ENCODE results near the gene SHANK3.
A peak's percentile ranks its signal among the peaks of the same experiment; 100 is the strongest.

The SHANK3 gene

DNA sequence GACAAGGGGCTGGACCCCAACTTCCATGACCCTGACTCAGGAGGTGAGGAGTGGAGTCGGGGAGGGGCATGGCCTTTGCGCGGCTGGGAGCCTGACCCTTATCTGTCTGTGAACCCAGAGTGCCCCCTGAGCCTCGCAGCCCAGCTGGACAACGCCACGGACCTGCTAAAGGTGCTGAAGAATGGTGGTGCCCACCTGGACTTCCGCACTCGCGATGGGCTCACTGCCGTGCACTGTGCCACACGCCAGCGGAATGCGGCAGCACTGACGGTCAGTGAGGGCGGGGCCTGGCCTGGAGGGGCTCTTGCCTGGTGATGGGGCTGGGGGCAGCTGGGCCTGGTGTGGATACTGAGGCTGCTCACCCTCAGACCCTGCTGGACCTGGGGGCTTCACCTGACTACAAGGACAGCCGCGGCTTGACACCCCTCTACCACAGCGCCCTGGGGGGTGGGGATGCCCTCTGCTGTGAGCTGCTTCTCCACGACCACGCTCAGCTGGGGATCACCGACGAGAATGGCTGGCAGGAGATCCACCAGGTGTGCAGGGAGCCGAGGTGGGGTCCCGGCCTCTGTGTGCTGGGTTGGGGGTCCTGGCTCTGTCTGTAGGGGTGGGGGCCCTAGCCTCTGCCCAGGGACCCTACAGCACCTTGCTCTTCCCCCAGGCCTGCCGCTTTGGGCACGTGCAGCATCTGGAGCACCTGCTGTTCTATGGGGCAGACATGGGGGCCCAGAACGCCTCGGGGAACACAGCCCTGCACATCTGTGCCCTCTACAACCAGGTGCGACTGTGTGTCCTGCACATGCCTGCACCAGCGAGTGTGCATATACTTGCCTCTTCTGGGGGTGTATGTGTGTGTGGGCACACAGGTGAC, 6.3 kb downstream of the SHANK3 start:
- no peak for DNase-seq

DNA sequence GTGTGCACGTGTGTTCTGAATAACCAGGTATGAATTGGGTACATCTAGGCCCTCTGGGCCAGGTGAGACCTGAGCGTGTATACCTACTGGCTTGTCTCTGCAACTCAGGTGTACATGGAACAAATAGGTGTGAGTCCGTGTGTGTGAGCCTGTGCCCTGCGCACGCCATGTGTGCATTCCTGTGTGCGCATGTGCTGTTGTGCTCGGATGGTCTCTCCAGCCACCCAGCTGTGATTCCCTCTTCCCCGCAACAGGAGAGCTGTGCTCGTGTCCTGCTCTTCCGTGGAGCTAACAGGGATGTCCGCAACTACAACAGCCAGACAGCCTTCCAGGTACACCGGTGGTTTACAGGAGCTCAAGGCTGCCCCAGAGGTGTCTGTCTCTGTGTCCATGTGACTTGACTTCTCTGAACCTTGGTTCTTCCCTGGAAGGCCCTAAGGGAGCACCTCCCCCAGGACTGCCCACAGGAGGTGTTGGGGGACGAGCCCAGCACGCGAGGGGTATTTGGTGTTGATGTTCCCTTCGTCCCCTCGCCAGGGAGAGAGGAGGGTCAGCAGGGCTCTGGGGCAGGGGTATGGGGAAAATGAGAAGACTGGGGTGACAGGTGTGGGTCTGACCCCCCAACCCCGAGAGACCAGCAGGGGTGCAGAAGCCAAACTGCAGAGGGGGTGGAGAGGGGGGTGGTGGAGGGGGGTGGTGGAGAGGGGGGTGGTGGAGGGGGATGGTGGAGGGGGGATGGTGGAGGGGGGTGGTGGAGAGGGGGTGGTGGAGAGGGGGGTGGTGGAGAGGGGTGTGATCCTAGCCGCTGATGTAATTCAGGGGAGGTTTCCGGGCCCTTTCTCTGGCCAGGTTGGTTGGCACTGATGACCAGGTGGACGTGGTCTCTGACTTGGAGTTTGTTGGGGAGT, 10.7 kb downstream of the SHANK3 start:
- DNase-seq (no peak), ATAC-seq (no peak)

More for the DNA sequence above, 6.3 kb downstream of the SHANK3 start:
- ATAC-seq, result no peak

DNA sequence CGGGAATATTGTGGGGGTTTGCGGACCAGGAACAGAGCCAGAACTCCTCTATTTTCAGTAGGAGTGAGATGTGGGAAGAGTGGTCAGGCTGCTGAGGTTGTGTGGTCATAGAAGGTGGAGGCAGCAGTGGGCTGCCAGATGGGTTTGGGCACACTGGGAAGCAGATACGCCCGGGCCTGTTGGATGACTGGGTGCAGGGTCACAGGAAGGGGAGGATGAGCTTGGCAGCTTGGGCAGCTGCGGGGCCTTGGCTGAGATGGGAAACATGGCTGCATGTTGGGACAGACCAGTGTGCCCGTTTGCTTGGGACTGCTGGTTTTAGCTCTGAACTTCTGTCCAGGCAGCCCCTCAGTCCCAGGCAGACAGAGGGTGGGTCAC, 11.4 kb downstream of the SHANK3 start:
- DNase-seq (no peak), ATAC-seq (no peak)

DNA sequence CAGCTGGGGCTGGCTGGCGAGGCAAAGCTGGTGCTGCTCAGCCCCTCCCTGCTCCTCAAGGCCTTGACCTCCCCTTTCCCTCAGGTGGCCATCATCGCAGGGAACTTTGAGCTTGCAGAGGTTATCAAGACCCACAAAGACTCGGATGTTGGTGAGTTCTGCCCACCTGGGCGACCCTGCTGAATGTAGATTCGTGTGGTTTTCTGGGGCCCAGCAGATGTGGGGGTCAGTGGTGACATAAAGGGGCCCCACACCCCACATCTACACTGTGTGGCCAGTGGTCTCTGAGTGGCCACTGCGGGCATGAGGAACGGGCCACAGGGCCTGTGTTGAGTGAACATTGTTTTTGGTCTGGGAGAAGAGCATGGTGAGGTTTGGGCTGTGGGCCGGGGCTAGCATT, 11.9 kb downstream of the SHANK3 start:
- DNase-seq, result no peak
- ATAC-seq, result peak; percentile 23

DNA sequence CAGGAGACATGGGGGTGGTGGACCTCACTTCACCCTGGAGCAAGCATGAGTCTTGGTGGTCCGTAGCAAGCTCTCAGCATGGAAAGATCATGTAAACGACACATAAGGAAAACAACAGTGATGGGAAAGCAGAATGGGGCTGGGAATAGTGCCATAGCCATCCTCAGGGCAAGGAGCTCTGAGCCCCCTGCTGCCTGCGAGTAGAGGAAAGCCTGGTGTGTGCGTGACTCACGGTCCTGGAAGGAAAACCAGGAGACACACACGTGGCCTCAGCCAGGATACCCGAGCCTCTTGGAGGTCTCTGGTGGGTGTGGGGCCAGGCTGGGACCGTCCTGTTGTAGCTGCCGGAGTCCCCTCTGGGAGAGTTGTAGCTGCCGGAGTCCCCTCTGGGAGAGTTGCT, 12.4 kb downstream of the SHANK3 start:
- ATAC-seq (no peak), DNase-seq (no peak)

DNA sequence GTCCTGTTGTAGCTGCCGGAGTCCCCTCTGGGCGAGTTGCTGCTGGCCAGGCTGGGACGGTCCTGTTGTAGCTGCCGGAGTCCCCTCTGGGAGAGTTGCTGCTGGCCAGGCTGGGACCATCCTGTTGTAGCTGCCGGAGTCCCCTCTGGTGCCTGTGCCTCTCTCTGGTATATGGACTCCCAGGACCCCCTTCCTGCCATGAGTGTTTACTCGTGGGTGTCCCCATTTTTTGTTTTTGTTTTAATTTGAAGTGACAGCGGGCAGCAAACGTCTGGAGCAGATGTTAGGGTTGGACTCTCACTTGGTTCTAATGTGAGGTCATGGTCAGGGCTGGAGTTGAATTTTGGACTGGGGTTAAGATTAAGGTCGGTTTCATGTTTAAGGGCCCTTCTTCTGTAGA, 14.2 kb downstream of the SHANK3 start:
- DNase-seq (no peak), ATAC-seq (no peak)

DNA sequence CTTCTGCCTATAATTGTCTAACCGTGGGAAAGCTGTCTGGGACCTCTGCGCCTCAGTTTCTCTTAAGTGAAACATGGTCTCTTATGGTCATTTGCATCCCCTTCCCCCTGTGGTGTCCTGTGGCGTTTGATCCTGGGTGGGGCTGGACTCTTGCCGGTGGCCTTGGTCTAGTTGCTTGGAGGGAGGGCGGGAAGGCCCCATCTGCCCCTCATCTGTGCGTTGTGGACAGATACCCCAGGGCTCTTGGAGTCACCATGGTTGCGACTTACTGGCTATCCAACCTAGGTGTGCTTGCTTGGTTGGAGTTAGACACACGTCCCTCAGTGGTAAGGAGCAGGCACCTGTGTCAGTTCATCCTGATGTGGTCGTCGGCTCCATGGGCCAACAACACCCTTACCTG, 15.2 kb downstream of the SHANK3 start:
- DNase-seq, result no peak
- no peak for ATAC-seq

DNA sequence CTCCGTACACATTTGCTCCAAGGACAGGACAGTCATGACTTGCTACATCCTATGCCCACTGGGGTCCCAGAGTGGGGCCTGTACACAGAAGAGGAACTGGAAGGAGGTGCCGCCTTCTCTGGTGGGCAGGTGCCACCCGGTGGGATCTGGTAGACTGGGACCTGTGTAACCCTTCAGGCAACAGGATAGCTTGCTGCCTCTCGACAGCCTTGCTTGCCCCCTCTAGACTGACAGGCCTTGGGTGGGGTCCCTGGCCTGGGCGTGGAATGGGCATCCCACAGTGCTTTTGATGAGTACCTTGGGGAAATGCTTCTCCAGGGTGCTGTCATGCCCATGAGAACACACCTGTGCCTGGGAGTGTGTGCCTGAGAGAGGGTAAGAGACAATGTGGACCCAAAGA, 15.8 kb downstream of the SHANK3 start:
- no peak for DNase-seq
- ATAC-seq, result no peak

DNA sequence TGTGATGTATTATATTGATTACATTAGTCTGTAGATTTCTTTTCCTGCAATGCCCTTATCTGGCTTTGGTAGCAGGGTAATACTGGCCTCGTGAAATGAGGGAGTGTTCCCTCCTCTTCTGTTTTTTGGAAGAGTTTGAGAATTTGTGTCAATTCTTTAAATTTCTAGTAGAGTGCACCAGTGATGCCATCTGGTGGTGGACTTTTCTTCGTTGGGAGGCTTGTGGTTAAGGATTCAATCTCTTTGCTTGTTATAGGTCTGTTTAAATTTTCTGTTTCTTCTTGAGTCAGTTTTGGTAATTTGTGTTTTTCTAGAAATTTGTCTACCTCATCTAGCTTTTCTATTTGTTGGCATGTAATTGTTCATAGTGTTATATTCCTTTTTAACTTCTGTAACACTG, 18.9 kb downstream of the SHANK3 start:
- DNase-seq (peak; percentile 43), ATAC-seq (no peak)

DNA sequence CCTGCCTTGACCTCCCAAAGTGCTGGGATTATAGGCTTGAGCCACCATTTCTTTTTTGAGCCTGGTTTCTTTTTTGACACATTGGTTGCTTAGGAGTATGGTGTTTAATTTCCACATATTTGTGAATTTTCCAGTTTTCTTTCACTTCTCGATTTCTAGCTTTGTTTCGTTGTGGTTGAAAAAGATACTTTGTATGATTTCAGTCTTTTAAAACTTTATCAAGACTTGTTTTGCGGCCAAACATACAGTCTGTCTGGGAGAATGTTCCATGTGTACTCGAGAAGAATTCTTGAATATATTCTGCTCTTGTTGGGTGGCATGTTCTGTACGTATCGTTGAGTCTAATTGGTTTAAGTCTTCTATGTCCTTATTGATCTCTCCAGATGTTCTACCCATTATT, 20.8 kb downstream of the SHANK3 start:
- ATAC-seq, result no peak
- DNase-seq, result no peak

DNA sequence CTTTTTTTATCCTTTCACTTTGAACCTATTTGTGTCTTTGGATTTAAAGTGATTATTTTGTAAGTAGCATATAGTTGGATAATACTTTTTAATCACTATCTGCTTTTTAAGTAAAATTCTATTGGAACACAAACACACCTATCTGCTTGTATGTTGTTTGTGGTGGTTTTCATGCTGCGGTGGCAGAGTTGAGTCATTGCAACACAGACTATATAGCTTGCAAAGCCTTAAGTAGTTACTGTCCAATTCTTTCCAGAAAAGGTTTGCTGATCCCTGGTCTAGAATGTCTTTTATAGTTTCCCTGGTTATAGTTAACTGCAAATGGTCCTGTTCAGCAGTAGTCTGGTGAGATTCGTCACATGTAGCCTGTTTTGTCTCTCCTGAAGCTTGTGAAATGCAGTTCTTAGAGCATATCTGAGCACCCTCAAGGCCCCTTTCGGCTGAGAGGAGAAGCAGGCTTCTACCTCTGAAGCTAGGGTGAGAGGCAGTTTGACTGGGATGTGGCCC, 21.5 kb downstream of the SHANK3 start:
- DNase-seq, result no peak

DNA sequence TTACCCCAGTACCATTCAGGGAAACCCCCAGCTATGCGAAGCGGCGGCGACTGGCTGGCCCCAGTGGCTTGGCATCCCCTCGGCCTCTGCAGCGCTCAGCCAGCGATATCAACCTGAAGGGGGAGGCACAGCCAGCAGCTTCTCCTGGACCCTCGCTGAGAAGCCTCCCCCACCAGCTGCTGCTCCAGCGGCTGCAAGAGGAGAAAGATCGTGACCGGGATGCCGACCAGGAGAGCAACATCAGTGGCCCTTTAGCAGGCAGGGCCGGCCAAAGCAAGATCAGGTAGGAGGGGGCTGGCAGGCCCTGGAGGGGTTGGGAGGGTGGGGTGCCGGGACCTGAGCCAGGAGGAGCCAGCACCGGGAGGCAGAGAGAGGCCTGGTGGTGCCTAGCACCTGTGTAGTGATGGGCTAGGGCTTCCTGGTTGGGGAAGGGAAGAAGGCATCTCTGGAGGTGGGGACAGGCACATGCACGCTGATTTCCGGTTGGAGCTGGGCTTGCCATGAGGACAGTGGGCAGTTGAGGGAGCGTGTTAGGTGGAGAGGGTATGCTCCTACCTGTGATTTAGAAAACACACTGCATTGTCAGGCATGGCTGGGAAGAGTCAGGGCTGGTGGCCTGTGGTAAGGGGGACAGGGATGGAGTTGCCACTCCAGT, 22.3 kb downstream of the SHANK3 start:
- no peak for ATAC-seq

More for the DNA sequence above, 21.5 kb downstream of the SHANK3 start:
- no peak for ATAC-seq

DNA sequence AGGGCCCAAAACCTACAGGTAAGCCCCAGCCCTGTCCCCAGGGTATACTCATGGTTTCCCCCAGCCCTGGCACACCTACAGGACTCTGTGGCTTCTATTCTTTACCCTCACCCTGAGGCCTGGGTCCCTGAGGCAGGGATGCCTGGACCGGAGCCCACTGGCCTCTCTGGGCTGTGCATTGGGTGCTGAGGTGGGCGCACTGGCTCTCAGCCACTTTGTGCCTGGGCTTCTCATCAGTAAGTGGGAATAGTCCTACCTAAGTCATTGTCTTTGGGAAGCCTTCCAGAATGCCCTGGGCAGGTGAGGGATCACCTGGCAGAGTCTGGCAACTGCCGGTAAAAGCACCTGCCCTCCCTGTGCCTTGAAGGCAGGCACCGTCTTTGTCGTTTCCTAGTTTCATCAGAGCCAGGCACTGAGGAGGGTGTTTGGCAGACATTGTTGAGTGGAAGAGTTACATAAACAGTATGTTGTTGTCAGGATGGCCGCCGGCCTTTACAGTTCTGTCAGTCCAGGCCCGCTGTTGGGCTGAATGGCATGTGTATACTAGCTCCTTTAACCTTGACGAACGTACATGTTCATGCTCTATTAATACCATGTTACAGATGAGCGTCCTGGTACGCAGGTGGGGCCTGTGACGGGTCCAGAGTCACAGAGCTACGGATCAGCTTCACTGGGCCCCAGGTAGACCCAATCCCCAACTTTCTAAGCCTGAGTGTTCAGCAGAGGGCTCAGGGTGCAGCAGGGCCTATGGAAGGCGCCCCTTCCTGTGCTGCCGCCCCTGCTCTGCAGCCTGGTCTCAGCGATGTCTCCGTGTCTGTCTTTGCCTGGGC, 23.0 kb downstream of the SHANK3 start:
- ATAC-seq, result no peak

More for the DNA sequence above, 22.3 kb downstream of the SHANK3 start:
- DNase-seq, result no peak

DNA sequence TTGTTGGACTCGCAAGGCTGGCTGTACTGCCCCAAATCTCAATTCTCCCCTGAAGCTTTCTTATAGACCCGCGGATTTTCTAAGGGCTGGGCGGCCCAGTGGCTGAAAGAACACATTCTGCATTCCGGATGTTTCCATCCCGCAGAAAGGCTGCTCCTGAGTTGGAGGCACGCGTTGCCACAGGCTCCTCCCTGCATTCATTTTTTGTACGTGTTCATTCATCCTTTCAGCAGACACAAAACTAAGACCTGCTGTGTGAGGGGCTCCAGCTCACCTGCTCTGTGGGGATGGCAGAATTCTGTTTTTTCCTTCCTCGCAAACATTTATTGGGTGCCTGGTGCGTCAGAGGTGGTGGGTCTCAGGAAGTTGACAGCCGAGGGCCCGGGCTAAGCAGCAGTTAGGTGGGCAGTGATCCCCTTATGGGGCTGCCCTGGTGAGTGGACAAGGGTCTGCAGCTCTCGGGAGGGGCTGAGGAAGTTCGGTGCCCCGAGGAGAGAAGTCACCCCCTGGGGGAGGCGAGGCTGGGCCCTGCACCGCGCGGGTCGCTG, 23.7 kb downstream of the SHANK3 start:
- DNase-seq (no peak), ATAC-seq (no peak)

More for the DNA sequence above, 23.0 kb downstream of the SHANK3 start:
- DNase-seq, result no peak

DNA sequence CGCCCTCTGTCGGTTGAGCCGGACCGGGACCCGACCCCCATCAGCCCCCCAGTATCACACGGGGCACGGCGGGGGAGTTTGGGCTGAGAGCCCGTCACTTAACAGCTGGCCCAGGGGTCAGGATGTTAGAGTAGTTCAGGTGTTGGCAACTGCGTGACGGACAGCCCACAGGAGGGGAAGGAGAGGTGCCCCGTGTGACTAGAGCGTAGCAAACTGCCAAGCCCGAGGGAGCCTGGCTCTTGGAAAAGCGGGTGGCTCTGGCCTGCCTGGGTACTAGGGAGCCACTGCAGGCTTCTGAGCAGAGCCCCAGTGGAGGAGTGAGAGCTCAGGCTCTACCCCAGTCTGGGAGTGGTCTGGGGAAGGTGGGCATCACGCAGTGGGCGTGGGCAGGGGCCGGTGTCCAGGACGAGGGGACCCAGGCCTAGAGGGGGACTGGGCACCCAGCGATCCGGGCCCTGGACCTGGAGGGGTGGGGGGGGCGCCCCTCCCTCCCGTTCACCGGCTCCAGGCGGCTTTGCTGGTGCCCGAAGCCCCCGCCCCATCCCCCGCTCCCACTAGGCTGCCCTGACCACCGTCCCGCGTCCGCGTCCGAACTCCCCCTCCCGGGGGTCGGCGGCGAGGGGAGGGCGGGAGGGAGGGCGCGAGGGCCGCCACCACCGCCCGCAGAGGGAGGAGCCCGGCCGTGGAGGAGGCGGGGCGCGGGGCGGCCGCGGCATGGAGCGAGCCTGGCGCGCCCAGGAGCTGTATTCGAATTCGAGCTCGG, 24.4 kb downstream of the SHANK3 start:
- ATAC-seq, result no peak
- DNase-seq, result no peak

DNA sequence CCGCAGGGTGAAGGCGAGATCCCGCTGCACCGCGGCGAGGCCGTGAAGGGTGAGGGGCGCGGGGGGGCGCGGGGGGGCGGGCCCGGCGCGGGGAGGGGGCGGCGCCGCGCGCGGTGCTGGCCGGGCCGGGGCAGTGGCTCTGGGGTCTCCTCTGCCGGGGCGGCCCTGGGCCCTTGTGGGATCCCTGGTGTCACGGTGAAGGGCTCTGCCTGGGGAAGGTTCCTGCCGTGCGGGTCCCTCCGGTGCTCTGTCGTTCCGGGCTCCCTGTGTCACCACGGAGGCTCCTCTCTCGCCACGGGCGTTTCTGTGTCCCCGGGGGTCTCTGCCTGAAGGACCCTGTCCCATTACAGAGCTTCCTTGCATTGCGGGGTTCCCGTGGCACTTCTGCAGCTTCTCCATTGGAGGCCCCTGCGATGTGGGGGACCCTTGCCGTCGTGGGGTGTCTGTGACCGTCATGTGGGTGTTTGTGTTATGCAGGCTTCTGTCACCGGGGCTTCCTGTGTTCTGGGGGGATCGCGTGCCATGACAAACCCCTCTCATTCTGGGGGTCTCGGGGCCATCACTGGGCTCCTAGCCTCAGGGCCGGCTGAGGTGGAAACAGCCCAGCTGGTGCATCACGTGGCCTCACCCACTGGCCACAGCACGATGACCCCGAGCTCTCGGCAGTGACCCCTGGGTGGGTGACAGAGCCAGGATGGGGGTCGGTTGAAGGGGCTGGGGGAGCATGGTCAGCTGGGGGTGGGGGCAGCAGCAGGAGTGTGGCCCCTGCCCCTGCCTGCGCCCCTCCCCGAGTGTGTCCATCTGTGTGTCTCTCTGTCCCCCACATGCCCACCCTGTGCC, 25.3 kb downstream of the SHANK3 start:
- DNase-seq (no peak), ATAC-seq (no peak)

DNA sequence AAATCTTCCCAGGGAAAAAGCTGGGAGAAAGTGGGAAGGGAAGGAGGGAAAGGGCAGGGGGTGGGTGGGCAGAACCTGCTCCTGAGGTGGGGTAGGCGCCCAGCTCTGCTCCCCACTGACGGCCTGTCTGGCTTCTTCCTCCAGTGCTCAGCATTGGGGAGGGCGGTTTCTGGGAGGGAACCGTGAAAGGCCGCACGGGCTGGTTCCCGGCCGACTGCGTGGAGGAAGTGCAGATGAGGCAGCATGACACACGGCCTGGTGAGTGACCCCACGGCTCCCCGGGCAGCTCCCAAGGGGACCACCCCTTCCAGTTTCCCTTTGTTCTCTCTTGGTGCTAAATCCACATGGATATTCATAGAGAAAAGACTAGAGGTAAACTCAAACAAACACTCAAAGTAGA, 25.9 kb downstream of the SHANK3 start:
- DNase-seq, result no peak
- ATAC-seq, result no peak

DNA sequence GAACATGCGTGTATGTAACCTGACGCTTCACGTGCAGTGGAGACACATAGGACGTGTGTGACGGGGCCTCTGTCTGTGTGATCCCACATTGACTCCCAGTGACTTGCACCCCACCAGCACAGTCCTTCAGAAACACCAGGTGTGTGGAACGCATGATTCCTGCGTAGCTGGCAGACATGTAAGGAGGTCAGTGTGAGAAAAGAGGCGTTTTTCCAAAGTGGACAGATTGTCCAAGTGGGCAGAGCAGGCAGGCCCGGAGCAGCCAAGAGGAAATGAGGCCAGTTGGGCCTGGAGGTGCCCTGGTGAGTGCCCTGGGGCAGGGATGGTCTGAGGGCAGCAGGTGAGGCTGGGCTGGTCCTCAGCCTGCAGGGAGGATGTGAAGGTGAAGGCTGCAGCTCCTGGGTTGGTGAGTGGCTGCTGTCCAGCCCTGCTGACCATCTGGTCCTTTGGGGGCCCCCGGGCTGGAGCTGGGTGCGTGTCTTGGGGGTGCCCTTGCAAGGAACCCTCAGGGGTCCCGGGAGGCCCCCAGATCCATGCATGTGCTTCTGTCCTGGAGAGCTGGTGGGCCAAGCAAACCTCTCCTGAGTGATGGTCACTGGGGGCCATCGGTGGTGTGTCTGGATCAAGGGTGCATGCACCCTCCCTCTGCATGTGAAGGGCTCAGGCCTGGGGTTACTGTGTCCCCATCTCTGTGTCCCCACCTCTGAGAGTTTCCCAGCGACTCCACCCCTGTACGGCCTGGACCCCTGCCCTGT, 26.6 kb downstream of the SHANK3 start:
- ATAC-seq, result no peak

More for the DNA sequence above, 26.6 kb downstream of the SHANK3 start:
- no peak for DNase-seq

Measured in stimulated activated naive CD8-positive, alpha-beta T cell treated with anti-CD3 and anti-CD28 coated beads, Interleukin-15, Interleukin-2, amounts not matched to agents 100 U/mL and 50 U/mL, for 24 hours (primary cell).